WTC11 (cell line): ENCODE data around the gene GRPEL2. TPM values are rescaled to one million over a fixed set of nuclear protein-coding genes. Genes with fewer than 3 reads are reported as not detected.

Source experiments
- ATAC-seq: fragments of 200-7000 bp; cut with Tn5 transposase; 2 replicates; pipeline ENCODE4 v1.10.0; 2021; ENCODE audit warnings: mild to moderate bottlenecking, moderate library complexity
- CTCF ChIA-PET: fragments of 300-600 bp; sonication (Branson Sonifier 250); formaldehyde crosslinking; loops from one replicate; lab custom pipeline; 2021; ENCODE audit warnings: antibody characterized with exemption; lab: Charles Lee
- POLR2A ChIA-PET: fragments of 350-600 bp; sonication (Branson Sonifier 250); formaldehyde crosslinking; loops from one replicate; lab custom pipeline; 2021; ENCODE audit warnings: antibody characterized with exemption; lab: Charles Lee
- DNase-seq: peaks from one replicate; pipeline ENCODE4 v3.0.0; 2021; ENCODE audit warnings: low spot score
- H3K27ac Mint-ChIP-seq: 2 replicates; pipeline ENCODE4 v1.8.0; 2021; ENCODE audit warnings: mixed read lengths
- H3K27me3 Mint-ChIP-seq: 2 replicates; pipeline ENCODE4 v1.8.0; 2021; ENCODE audit warnings: low read depth, mild to moderate bottlenecking, moderate library complexity, mixed read lengths
- H3K36me3 Mint-ChIP-seq: 2 replicates; pipeline ENCODE4 v1.8.0; 2021; ENCODE audit warnings: mixed read lengths
- H3K4me1 Mint-ChIP-seq: 2 replicates; pipeline ENCODE4 v1.8.0; 2022; ENCODE audit warnings: mixed read lengths
- H3K4me3 Mint-ChIP-seq: 2 replicates; pipeline ENCODE4 v1.8.0; 2021; ENCODE audit warnings: mild to moderate bottlenecking, moderate library complexity, mixed read lengths
- H3K9me3 Mint-ChIP-seq: 2 replicates; pipeline ENCODE4 v1.8.0; 2021; ENCODE audit warnings: mixed read lengths
- ATF6 ChIP-seq: sonication (generic); formaldehyde crosslinking; IDR thresholded peaks from 2 replicates; pipeline ENCODE4 v1.8.1; 2023; ENCODE audit warnings: mild to moderate bottlenecking, missing genetic modification reagents
- CDX4 ChIP-seq: fragments of 250-450 bp; sonication (Bioruptor Pico); IDR thresholded peaks from 2 replicates; pipeline ENCODE4 v1.9.0; 2021; ENCODE audit warnings: moderate library complexity, mild to moderate bottlenecking, inconsistent platforms, borderline replicate concordance
- CREB1 ChIP-seq: sonication (generic); formaldehyde crosslinking; IDR thresholded peaks from 2 replicates; pipeline ENCODE4 v1.8.0; 2023; ENCODE audit warnings: mild to moderate bottlenecking, missing genetic modification reagents
- CREM ChIP-seq: sonication (generic); formaldehyde crosslinking; IDR thresholded peaks from 2 replicates; pipeline ENCODE4 v1.8.1; 2022; ENCODE audit warnings: mild to moderate bottlenecking, missing genetic modification reagents, moderate library complexity
- CTCF ChIP-seq: fragments of 200-600 bp; IDR thresholded peaks from 2 replicates; pipeline ENCODE4 v1.8.0; 2022; ENCODE audit warnings: antibody characterized with exemption
- HMGA2 ChIP-seq: fragments of 250-450 bp; sonication (Bioruptor Pico); IDR thresholded peaks from 2 replicates; pipeline ENCODE4 v1.4.0; 2021; ENCODE audit warnings: mild to moderate bottlenecking, moderate library complexity
- HMGXB4 ChIP-seq: sonication (generic); formaldehyde crosslinking; IDR thresholded peaks from 2 replicates; pipeline ENCODE4 v1.8.1; 2023; ENCODE audit warnings: mild to moderate bottlenecking, moderate library complexity, missing genetic modification reagents
- IRF1 ChIP-seq: sonication (generic); formaldehyde crosslinking; IDR thresholded peaks from 2 replicates; pipeline ENCODE4 v1.8.0; 2023; ENCODE audit warnings: missing genetic modification reagents
- IRF2 ChIP-seq: sonication (generic); formaldehyde crosslinking; IDR thresholded peaks from 2 replicates; pipeline ENCODE4 v1.8.0; 2022; ENCODE audit warnings: low read depth, missing genetic modification reagents, borderline replicate concordance
- JAZF1 ChIP-seq: fragments of 250-450 bp; sonication (Bioruptor Pico); IDR thresholded peaks from 2 replicates; pipeline ENCODE4 v1.9.0; 2021; ENCODE audit warnings: moderate library complexity, mild to moderate bottlenecking, inconsistent platforms
- NFATC4 ChIP-seq: fragments of 250-450 bp; sonication (Bioruptor Pico); IDR thresholded peaks from 2 replicates; pipeline ENCODE4 v1.9.0; 2021; ENCODE audit warnings: mild to moderate bottlenecking
- NFE2L1 ChIP-seq: sonication (generic); formaldehyde crosslinking; IDR thresholded peaks from 2 replicates; pipeline ENCODE4 v1.8.1; 2023; ENCODE audit warnings: missing genetic modification reagents
- NR1H2 ChIP-seq: sonication (generic); formaldehyde crosslinking; IDR thresholded peaks from 2 replicates; pipeline ENCODE4 v1.9.0; 2021; ENCODE audit warnings: mild to moderate bottlenecking, moderate library complexity, missing genetic modification reagents
- NR2C2 ChIP-seq: sonication (generic); formaldehyde crosslinking; IDR thresholded peaks from 2 replicates; pipeline ENCODE4 v1.8.0; 2022; ENCODE audit warnings: mild to moderate bottlenecking, missing genetic modification reagents
- RORB ChIP-seq: fragments of 250-450 bp; sonication (Bioruptor Pico); IDR thresholded peaks from 2 replicates; pipeline ENCODE4 v1.9.0; 2021; ENCODE audit warnings: mild to moderate bottlenecking
- SMAD3 ChIP-seq: sonication (generic); formaldehyde crosslinking; IDR thresholded peaks from 2 replicates; pipeline ENCODE4 v1.8.0; 2022; ENCODE audit warnings: missing genetic modification reagents, mild to moderate bottlenecking, borderline replicate concordance
- SP1 ChIP-seq: sonication (generic); formaldehyde crosslinking; conservative IDR thresholded peaks from 2 replicates; pipeline ENCODE4 v1.8.1; 2022; ENCODE audit warnings: missing genetic modification reagents
- ZBTB21 ChIP-seq: sonication (generic); formaldehyde crosslinking; IDR thresholded peaks from 2 replicates; pipeline ENCODE4 v1.8.1; 2023; ENCODE audit warnings: mild to moderate bottlenecking, missing genetic modification reagents, borderline replicate concordance
- ZBTB43 ChIP-seq: sonication (generic); formaldehyde crosslinking; IDR thresholded peaks from 2 replicates; pipeline ENCODE4 v1.8.1; 2023; ENCODE audit warnings: mild to moderate bottlenecking, missing genetic modification reagents
- total RNA-seq: library from RNA; stranded (reverse); gene quantifications from 3 replicates; pipeline ENCODE4 v1.2.3, GENCODE V29; 2021

Gene GRPEL2
- total RNA-seq, 1 experiment from 2014 or later, result 48.6 TPM

- TF ChIP-seq ZBTB43, result no peak
Observed at GRCh38 chr5:149333711-149334443, 11.4 kb upstream of the GRPEL2 start (continued).

GRCh38 chr5:149337736-149338135 lies 7.6 kb upstream of the GRPEL2 start:
- ATAC-seq (no peak), DNase-seq (no peak)
- CTCF ChIA-PET, result interaction anchor here (0.9 kb wide), 1 partner anchor 105 kb away, joined by 3 read pairs; no protein-coding TSS in a partner anchor

GRCh38 chr5:149338364-149338763 lies 6.9 kb upstream of the GRPEL2 start:
- DNase-seq (no peak), ATAC-seq (no peak)
- Mint-ChIP-seq H3K36me3 (no peaks in the 10 kb centered on the region), H3K27me3 (peaks cover 9% of the 10 kb centered on the region), H3K4me1 (no peaks in the 10 kb centered on the region), H3K27ac (no peak overlapping the region), H3K9me3 (no peaks in the 10 kb centered on the region), H3K4me3 (no peak overlapping the region)
- POLR2A ChIA-PET, result no interaction called here
- CTCF ChIA-PET, result interaction anchor here (0.9 kb wide), 1 partner anchor 104 kb away, joined by 3 read pairs; no protein-coding TSS in a partner anchor
- TF ChIP-seq NFE2L1 (no peak), CTCF (no peak), NR1H2 (CRISPR knock-in tag) (no peak), ATF6 (no peak), RORB (no peak), HMGXB4 (no peak), CREM (CRISPR knock-in tag) (no peak), NFATC4 (no peak), IRF1 (CRISPR knock-in tag) (no peak), IRF2 (no peak)

More at GRCh38 chr5:149337736-149338135, 7.6 kb upstream of the GRPEL2 start:
- H3K4me3 Mint-ChIP-seq, result no peak overlapping the region
- H3K27me3 Mint-ChIP-seq, result peaks cover 3% of the 10 kb centered on the region; the same call in 1 of the 2 replicates
- H3K4me1 Mint-ChIP-seq, result no peaks in the 10 kb centered on the region
- POLR2A ChIA-PET, result no interaction called here
- H3K9me3 Mint-ChIP-seq, result no peaks in the 10 kb centered on the region
- TF ChIP-seq NFE2L1 (no peak), SP1 (CRISPR knock-in tag) (no peak)
- no peaks in the 10 kb centered on the region for H3K36me3 Mint-ChIP-seq
- H3K27ac Mint-ChIP-seq, result no peak overlapping the region

GRCh38 chr5:149340920-149341319 lies 4.4 kb upstream of the GRPEL2 start:
- Mint-ChIP-seq H3K4me1 (peaks cover 7% of the 10 kb centered on the region), H3K36me3 (no peaks in the 10 kb centered on the region), H3K4me3 (no peak overlapping the region), H3K27ac (no peak overlapping the region), H3K9me3 (no peaks in the 10 kb centered on the region), H3K27me3 (peaks cover 13% of the 10 kb centered on the region)
- ATAC-seq (no peak), DNase-seq (no peak)
- ChIA-PET POLR2A (no interaction called here), CTCF (interaction anchor here (0.6 to 1.7 kb wide), 3 partner anchors 26 to 1596 kb away, joined by 4 read pairs; no protein-coding TSS in a partner anchor)
- no peak for TF ChIP-seq HMGA2 (CRISPR knock-in tag)
- TF ChIP-seq JAZF1, result no peak
- TF ChIP-seq SMAD3 (CRISPR knock-in tag), result no peak
- no peak for TF ChIP-seq CREB1
- TF ChIP-seq NR2C2, result no peak
- TF ChIP-seq CDX4 (CRISPR knock-in tag), result no peak
- TF ChIP-seq NR1H2 (CRISPR knock-in tag), result no peak
- TF ChIP-seq ZBTB21 (CRISPR knock-in tag), result no peak
